Measurements from ENCODE around the gene TFIP11. TPM values are rescaled to one million over a fixed set of nuclear protein-coding genes. Genes with fewer than 3 reads are reported as not detected.

The TFIP11 gene
- total and polyA plus RNA-seq, 3 experiments from 2014 or later, result 41.5 to 58.8 (median 53.9) TPM

GRCh38 chr22:26553056-26553752 is 40.9 kb upstream of the TFIP11 start:
- POLR2A ChIA-PET, result no interaction called here
- Mint-ChIP-seq H3K36me3 (peaks cover 0 to 44% (median 3%) of the 10 kb centered on the region in 3 donors), H3K9me3 (no peaks in the 10 kb centered on the region), H3K27ac (peak overlapping the region in 7 of 8 donors; percentile 5 to 89 (median 50)), H3K4me1 (peaks cover 43 to 83% (median 57%) of the 10 kb centered on the region in 3 donors), H3K4me3 (peak overlapping the region in 1 of 7 donors; percentile 36), H3K27me3 (no peaks in the 10 kb centered on the region)
- no peaks in the 10 kb centered on the region for H3K27me3 ChIP-seq (ENCODE audit: insufficient read depth, low read length, poor library complexity, severe bottlenecking)
- H3K27ac ChIP-seq (ENCODE audit: low read depth, low read length), result no peak overlapping the region
- CTCF ChIA-PET, result no interaction called here
- no peak overlapping the region for H3K4me3 ChIP-seq (ENCODE audit: low read length)
- H3K9me3 ChIP-seq (ENCODE audit: low read length), result no peaks in the 10 kb centered on the region
- H3K4me1 ChIP-seq (ENCODE audit: insufficient read depth, low read length), result no peaks in the 10 kb centered on the region
- no peak for DNase-seq
- H3K36me3 ChIP-seq (ENCODE audit: insufficient read depth, low read length), result no peaks in the 10 kb centered on the region

- no peaks in the 10 kb centered on the region for H3K9me3 Mint-ChIP-seq
- POLR2A ChIA-PET, result no interaction called here
- H3K27ac Mint-ChIP-seq, result peak overlapping the region in 2 of 8 donors; percentile 17 to 54
- H3K4me3 Mint-ChIP-seq, result no peak overlapping the region
- no peaks in the 10 kb centered on the region for H3K9me3 ChIP-seq (ENCODE audit: low read length)
- no peaks in the 10 kb centered on the region for H3K36me3 ChIP-seq (ENCODE audit: insufficient read depth, low read length)
- DNase-seq, result no peak
- H3K27ac ChIP-seq (ENCODE audit: low read depth, low read length), result no peak overlapping the region
- H3K27me3 Mint-ChIP-seq, result no peaks in the 10 kb centered on the region
- H3K4me1 Mint-ChIP-seq, result peaks cover 46 to 85% (median 59%) of the 10 kb centered on the region in 3 donors
- H3K4me1 ChIP-seq (ENCODE audit: insufficient read depth, low read length), result no peaks in the 10 kb centered on the region
- H3K36me3 Mint-ChIP-seq, result peaks cover 0 to 46% (median 3%) of the 10 kb centered on the region in 3 donors
- no peaks in the 10 kb centered on the region for H3K27me3 ChIP-seq (ENCODE audit: insufficient read depth, low read length, poor library complexity, severe bottlenecking)
- H3K4me3 ChIP-seq (ENCODE audit: low read length), result no peak overlapping the region
- CTCF ChIA-PET, result no interaction called here
These were observed 40.2 kb upstream of the TFIP11 start for GRCh38 chr22:26552466-26552865.

GRCh38 chr22:26551568-26551967 is 39.3 kb upstream of the TFIP11 start:
- Mint-ChIP-seq H3K36me3 (peaks cover 0 to 47% (median 6%) of the 10 kb centered on the region in 3 donors), H3K4me3 (no peak overlapping the region), H3K27ac (peak overlapping the region in 5 of 8 donors; percentile 17 to 63 (median 55)), H3K27me3 (no peaks in the 10 kb centered on the region), H3K9me3 (no peaks in the 10 kb centered on the region), H3K4me1 (peaks cover 47 to 85% (median 59%) of the 10 kb centered on the region in 3 donors)
- no peak overlapping the region for H3K4me3 ChIP-seq (ENCODE audit: low read length)
- CTCF ChIA-PET, result no interaction called here
- no peaks in the 10 kb centered on the region for H3K27me3 ChIP-seq (ENCODE audit: insufficient read depth, low read length, poor library complexity, severe bottlenecking)
- no peak overlapping the region for H3K27ac ChIP-seq (ENCODE audit: low read depth, low read length)
- no peaks in the 10 kb centered on the region for H3K4me1 ChIP-seq (ENCODE audit: insufficient read depth, low read length)
- POLR2A ChIA-PET, result no interaction called here
- no peaks in the 10 kb centered on the region for H3K36me3 ChIP-seq (ENCODE audit: insufficient read depth, low read length)
- H3K9me3 ChIP-seq (ENCODE audit: low read length), result no peaks in the 10 kb centered on the region
- DNase-seq, result no peak

GRCh38 chr22:26550498-26551033 is 38.3 kb upstream of the TFIP11 start:
- Mint-ChIP-seq H3K4me1 (peaks cover 53 to 84% (median 64%) of the 10 kb centered on the region in 3 donors), H3K36me3 (peaks cover 0 to 46% (median 8%) of the 10 kb centered on the region in 3 donors), H3K27me3 (no peaks in the 10 kb centered on the region), H3K27ac (peak overlapping the region in 6 of 8 donors; percentile 13 to 75 (median 34)), H3K4me3 (no peak overlapping the region), H3K9me3 (no peaks in the 10 kb centered on the region)
- DNase-seq, result no peak
- no peaks in the 10 kb centered on the region for H3K36me3 ChIP-seq (ENCODE audit: insufficient read depth, low read length)
- no peaks in the 10 kb centered on the region for H3K9me3 ChIP-seq (ENCODE audit: low read length)
- H3K27ac ChIP-seq (ENCODE audit: low read depth, low read length), result no peak overlapping the region
- CTCF ChIA-PET, result no interaction called here
- H3K4me1 ChIP-seq (ENCODE audit: insufficient read depth, low read length), result no peaks in the 10 kb centered on the region
- POLR2A ChIA-PET, result no interaction called here
- H3K27me3 ChIP-seq (ENCODE audit: insufficient read depth, low read length, poor library complexity, severe bottlenecking), result no peaks in the 10 kb centered on the region
- no peak overlapping the region for H3K4me3 ChIP-seq (ENCODE audit: low read length)

- Histone ChIP-seq H3K27me3 (ENCODE audit: insufficient read depth, low read length, poor library complexity, severe bottlenecking) (no peaks in the 10 kb centered on the region), H3K4me3 (ENCODE audit: low read length) (no peak overlapping the region), H3K36me3 (ENCODE audit: insufficient read depth, low read length) (no peaks in the 10 kb centered on the region), H3K27ac (ENCODE audit: low read depth, low read length) (no peak overlapping the region), H3K4me1 (ENCODE audit: insufficient read depth, low read length) (no peaks in the 10 kb centered on the region), H3K9me3 (ENCODE audit: low read length) (no peaks in the 10 kb centered on the region)
- H3K27ac Mint-ChIP-seq, result peak overlapping the region in 7 of 8 donors; percentile 13 to 85 (median 35)
- peaks cover 0 to 44% (median 8%) of the 10 kb centered on the region in 3 donors for H3K36me3 Mint-ChIP-seq
- DNase-seq, result no peak
- H3K27me3 Mint-ChIP-seq, result no peaks in the 10 kb centered on the region
- ChIA-PET POLR2A (no interaction called here), CTCF (no interaction called here)
- H3K4me1 Mint-ChIP-seq, result peaks cover 56 to 82% (median 69%) of the 10 kb centered on the region in 3 donors
- no peak overlapping the region for H3K4me3 Mint-ChIP-seq
- no peaks in the 10 kb centered on the region for H3K9me3 Mint-ChIP-seq
These were observed 37.7 kb upstream of the TFIP11 start for GRCh38 chr22:26549902-26550497.

GRCh38 chr22:26548984-26549383 is 36.7 kb upstream of the TFIP11 start:
- no peak for DNase-seq
- H3K4me3 Mint-ChIP-seq, result peak overlapping the region in 1 of 7 donors; percentile 28
- CTCF ChIA-PET, result no interaction called here
- H3K4me1 Mint-ChIP-seq, result peaks cover 55 to 79% (median 65%) of the 10 kb centered on the region in 3 donors
- Histone ChIP-seq H3K4me3 (ENCODE audit: low read length) (no peak overlapping the region), H3K27me3 (ENCODE audit: insufficient read depth, low read length, poor library complexity, severe bottlenecking) (no peaks in the 10 kb centered on the region), H3K36me3 (ENCODE audit: insufficient read depth, low read length) (no peaks in the 10 kb centered on the region), H3K4me1 (ENCODE audit: insufficient read depth, low read length) (peaks cover 5% of the 10 kb centered on the region), H3K27ac (ENCODE audit: low read depth, low read length) (no peak overlapping the region), H3K9me3 (ENCODE audit: low read length) (no peaks in the 10 kb centered on the region)
- no peaks in the 10 kb centered on the region for H3K9me3 Mint-ChIP-seq
- peak overlapping the region in 4 of 8 donors; percentile 23 to 93 (median 58) for H3K27ac Mint-ChIP-seq
- no peaks in the 10 kb centered on the region for H3K27me3 Mint-ChIP-seq
- H3K36me3 Mint-ChIP-seq, result peaks cover 0 to 53% (median 8%) of the 10 kb centered on the region in 3 donors
- POLR2A ChIA-PET, result interaction anchor here (0.6 kb wide), 1 partner anchor 24 kb away, joined by 3 read pairs; no protein-coding TSS in a partner anchor

- Mint-ChIP-seq H3K4me1 (peaks cover 57 to 79% (median 60%) of the 10 kb centered on the region in 3 donors), H3K4me3 (no peak overlapping the region), H3K27me3 (no peaks in the 10 kb centered on the region), H3K36me3 (peaks cover 0 to 57% (median 7%) of the 10 kb centered on the region in 3 donors), H3K9me3 (no peaks in the 10 kb centered on the region), H3K27ac (peak overlapping the region in 3 of 8 donors; percentile 66 to 90 (median 86))
- DNase-seq, result no peak
- CTCF ChIA-PET, result interaction anchor here (1.0 kb wide), 1 partner anchor 9 kb away, joined by 3 read pairs; no protein-coding TSS in a partner anchor
- POLR2A ChIA-PET, result no interaction called here
- Histone ChIP-seq H3K9me3 (ENCODE audit: low read length) (no peaks in the 10 kb centered on the region), H3K36me3 (ENCODE audit: insufficient read depth, low read length) (no peaks in the 10 kb centered on the region), H3K27me3 (ENCODE audit: insufficient read depth, low read length, poor library complexity, severe bottlenecking) (no peaks in the 10 kb centered on the region), H3K27ac (ENCODE audit: low read depth, low read length) (no peak overlapping the region), H3K4me1 (ENCODE audit: insufficient read depth, low read length) (peaks cover 11% of the 10 kb centered on the region), H3K4me3 (ENCODE audit: low read length) (no peak overlapping the region)
These were observed 36.0 kb upstream of the TFIP11 start for GRCh38 chr22:26548303-26548702.

- peaks cover 16% of the 10 kb centered on the region for H3K4me1 ChIP-seq (ENCODE audit: insufficient read depth, low read length)
- no peak overlapping the region for H3K27ac ChIP-seq (ENCODE audit: low read depth, low read length)
- H3K4me3 ChIP-seq (ENCODE audit: low read length), result no peak overlapping the region
- ChIA-PET CTCF (interaction anchor here (1.0 to 1.5 kb wide), 3 partner anchors 10 to 69 kb away, joined by 3 read pairs; no protein-coding TSS in a partner anchor), POLR2A (interaction anchor here (0.5 kb wide), 1 partner anchor 92 kb away, joined by 3 read pairs; no protein-coding TSS in a partner anchor)
- H3K36me3 ChIP-seq (ENCODE audit: insufficient read depth, low read length), result peaks cover 2% of the 10 kb centered on the region
- no peaks in the 10 kb centered on the region for H3K9me3 Mint-ChIP-seq
- peak overlapping the region in 3 of 7 donors; percentile 20 to 63 (median 41) for H3K4me3 Mint-ChIP-seq
- no peaks in the 10 kb centered on the region for H3K27me3 ChIP-seq (ENCODE audit: insufficient read depth, low read length, poor library complexity, severe bottlenecking)
- no peaks in the 10 kb centered on the region for H3K27me3 Mint-ChIP-seq
- peaks cover 57 to 79% (median 63%) of the 10 kb centered on the region in 3 donors for H3K4me1 Mint-ChIP-seq
- DNase-seq, result no peak
- peaks cover 0 to 62% (median 7%) of the 10 kb centered on the region in 3 donors for H3K36me3 Mint-ChIP-seq
- H3K9me3 ChIP-seq (ENCODE audit: low read length), result no peaks in the 10 kb centered on the region
- peak overlapping the region; percentile 66 to 95 (median 85) for H3K27ac Mint-ChIP-seq
These were observed 35.6 kb upstream of the TFIP11 start for GRCh38 chr22:26547837-26548236.
